Stimulated activated CD8-positive, alpha-beta memory T cell treated with anti-CD3 and anti-CD28 coated beads, Interleukin-4, amount 100 ng/mL, for 24 hours (primary cell): ENCODE data around the gene USP9X.
"Not testable (repeated sequence)": the region's sequence is repeated elsewhere in the genome, so short reads cannot be mapped to it uniquely, and the experiment has no call there.

Experiments used
- DNase-seq: peaks from one replicate; pipeline ENCODE4 v3.0.0-alpha.2; 2020; ENCODE audit warnings: low read depth

USP9X gene

DNA sequence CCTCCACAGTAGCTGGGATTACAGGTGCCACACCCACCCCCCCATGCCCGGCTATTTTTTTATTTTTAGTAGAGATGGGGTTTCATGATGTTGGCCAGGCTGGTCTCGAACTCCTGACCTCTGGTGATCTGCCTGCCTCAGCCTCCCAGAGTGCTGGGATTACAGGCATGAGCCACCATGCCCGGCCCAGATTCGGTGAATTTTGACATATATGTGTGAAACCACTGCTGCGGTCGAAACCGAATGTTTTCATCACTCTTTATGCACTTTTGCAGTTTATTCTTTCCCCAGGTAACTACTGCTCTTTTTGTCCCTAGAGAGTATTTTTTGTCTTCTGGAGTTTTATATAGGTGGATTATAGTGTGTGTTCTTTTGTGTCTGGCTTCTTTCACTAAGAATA lies 101.7 kb downstream of the USP9X start:
- DNase-seq: not testable (repeated sequence)

DNA sequence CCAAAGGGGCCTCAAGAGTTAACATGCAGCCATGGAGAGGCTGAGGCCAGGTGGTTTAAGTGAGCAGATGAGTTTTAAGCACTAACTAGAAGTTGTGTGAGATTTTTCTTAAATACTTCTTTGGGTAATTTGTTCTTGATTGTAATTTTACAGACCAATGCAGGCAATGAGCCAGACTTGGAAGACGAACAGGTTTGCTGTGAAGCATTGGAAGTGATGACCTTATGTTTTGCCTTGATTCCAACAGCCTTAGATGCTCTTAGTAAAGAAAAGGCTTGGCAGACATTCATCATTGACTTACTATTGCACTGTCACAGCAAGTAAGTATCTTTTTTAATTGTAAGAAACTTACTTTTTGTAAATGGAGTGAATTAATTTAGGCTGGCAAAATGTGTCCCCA lies 103.9 kb downstream of the USP9X start:
- no peak for DNase-seq

DNA sequence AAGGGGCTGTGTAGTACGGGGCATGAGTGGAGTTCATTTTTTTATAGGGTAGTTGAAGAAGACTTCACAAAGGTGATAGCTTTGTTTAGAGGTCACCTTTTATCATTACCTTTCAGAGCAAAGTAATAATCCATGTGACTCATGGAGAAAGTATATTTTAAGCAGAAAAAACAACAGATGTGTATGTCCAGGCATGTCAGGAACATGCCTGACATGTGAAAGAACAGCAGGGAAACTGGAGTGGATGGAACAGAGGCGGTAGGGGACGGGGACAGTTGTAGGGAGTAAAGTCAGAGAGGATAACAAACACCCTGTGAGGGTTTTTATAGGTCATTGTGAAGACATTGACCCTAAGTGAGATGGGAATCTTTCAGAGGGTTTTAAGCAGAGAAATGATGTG lies 107.6 kb downstream of the USP9X start:
- no peak for DNase-seq

DNA sequence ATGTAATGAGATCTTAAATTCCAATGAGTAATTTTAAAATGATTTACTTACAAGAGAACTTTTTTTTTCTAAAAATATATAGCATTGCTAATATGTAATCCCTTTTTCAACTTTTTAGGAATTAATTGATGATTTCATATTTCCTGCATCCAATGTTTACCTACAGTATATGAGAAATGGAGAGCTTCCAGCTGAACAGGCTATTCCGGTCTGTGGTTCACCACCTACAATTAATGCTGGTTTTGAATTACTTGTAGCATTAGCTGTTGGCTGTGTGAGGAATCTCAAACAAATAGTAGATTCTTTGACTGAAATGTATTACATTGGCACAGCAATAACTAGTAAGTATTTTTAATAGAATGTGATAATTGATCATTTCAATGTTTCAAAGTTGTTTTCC lies 113.2 kb downstream of the USP9X start:
- DNase-seq: no peak

DNA sequence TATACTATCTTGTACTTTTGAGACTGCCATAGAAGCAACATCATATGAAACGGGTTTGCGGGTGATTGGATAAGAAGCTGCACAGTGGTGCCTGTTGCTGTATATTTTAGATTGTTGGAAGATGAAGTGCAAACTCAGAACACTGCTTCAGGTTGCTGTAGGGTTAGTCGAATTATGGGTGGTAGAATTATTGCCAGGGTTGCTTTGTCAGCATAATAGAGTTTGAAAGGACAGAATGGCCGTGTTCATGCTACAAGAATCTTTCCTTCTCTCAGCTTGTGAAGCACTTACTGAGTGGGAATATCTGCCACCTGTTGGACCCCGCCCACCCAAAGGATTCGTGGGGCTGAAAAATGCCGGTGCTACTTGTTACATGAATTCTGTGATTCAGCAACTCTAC lies 115.5 kb downstream of the USP9X start:
- DNase-seq: no peak

DNA sequence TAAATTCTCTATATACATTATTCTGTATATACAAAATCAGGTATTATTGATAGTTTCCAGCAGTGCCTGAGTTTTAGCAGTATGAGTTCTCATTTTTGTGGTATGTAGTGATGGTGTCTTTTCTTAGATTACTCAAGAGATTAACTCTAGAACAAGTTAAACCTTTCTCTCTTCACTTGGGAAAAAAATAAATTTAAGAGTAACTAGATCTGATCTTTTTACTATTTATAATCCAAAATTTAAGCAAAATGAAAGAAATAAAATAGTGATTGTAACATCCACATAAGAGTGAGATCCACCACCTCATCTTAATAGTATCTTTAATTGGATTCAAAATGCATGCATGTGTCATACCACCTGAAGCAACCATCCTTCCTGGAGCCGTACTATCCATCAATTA lies 124.6 kb downstream of the USP9X start:
- no peak for DNase-seq

DNA sequence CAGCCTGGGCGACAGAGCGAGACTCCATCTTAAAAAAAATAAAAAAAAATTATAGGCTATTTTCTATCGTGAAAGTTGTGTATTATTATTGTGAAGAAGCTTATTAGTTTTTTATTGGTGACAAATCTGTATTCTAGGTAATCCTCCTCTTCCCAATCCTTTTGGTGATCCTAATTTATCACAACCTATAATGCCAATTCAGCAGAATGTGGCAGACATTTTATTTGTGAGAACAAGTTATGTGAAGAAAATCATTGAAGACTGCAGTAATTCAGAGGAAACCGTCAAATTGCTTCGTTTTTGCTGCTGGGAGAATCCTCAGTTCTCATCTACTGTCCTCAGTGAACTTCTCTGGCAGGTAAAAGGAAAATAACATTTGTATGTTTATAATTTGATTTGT lies 139.4 kb downstream of the USP9X start:
- no peak for DNase-seq

DNA sequence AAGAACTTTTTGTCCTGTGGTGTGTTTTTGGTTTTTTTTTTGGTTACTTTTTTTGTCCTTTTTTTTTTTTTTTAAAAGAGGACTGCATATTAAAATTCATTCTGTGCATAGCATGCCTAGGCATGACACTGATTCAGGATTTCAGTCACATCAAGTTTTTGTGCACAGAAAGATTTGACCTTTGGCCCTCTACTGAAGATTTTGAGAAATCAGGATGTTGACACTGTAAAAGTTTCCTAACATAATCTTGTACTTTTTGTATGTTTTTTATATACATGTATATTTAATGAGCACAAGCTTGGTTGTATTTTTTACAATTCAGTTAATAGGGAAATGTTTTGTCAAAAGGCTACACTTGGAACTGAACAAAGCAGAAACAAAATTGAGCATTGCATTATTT lies 148.7 kb downstream of the USP9X start:
- no peak for DNase-seq

DNA sequence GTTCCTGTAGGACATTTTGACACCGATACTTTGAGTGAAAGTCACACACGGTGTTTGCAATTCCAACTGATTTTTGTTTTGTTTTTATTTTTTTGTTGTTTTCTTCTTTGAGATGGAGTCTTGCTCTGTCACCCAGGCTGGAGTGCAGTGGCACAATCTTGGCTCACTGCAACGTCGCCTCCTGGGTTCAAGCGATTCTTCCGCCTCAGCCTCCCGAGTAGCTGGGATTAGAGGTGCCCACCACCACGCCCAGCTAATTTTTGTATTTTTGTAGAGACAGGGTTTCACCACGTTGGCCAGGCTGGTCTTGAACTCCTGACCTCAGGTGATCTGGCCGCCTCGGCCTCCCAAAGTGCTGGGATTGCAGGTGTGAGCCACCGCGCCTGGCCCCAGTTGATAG lies 149.2 kb downstream of the USP9X start:
- DNase-seq: not testable (repeated sequence)

DNA sequence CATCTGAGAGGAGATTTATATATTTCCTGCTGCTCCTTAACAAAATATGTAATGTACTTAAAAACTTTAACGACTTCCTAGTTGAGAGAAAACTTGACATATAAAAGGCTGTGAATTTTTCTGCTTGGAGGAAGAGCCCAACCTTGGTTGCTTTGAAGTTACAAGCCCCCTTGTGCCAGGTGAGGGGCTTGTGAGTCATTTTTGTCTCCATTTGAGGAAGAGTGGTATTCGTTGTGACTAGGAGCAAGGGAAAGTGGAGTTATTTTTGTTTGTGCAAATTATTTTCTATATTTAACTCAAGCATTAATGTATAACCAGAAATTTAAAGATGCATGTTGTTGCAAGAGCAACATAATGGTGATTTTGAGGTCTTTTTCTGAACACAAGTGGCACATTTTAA lies 149.7 kb downstream of the USP9X start:
- no peak for DNase-seq

DNA sequence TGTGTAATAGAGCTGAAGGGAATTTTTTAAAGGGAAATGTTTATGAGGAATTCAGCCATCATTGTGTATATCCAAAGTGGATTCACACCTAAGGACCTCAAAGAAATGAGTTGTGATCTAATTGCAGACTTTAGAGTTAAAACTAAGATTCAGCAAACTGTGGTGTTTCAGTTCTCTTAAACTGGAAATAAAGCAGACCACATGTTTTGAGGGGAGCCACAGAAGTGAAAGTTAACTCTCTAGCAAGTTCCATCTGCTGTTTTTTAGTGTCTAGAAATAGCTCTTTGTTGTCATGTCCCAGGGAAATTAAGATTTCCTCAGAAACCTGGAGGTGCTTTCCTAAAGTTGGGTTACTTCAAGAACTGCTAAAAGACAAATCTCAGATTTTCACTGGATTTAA lies 151.4 kb downstream of the USP9X start:
- no peak for DNase-seq

DNA sequence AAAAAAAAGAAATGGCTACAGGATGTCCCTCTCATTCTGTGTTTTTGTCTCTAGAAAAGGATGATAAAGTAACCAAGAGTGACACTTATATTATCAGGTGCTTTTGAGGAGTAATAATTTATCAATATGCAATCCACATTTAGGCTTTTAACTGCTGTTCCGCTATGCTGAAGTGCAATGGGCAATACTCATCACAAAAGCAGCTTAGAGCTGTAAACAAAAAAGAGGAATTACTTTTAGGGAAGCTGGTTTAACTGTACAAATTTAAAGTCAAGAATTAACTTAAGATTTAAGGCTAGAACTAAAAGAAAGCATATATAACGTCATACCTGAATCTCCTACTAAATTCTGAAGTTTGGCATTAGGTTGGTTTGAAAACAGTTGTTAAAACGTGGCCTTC lies 155.3 kb downstream of the USP9X start:
- no peak for DNase-seq

DNA sequence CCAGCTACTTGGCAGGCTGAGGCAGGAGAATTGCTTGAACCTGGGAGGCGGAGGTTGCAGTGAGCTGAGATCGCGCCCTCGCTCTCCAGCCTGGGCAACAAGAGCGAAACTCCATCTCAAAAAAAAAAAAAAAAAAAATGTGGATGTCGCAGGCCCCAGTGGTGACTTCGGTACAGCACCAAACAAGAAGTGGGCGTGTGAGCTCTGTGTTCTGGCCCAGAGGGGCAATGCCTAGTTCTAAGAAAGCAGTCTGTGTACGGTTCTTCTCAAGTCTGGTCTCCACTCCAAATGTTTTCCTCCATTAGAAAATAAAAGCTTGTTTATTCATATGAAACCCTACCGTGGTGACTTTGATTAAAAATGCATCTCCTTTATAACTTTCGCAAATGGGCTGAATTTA lies 156.7 kb downstream of the USP9X start:
- no peak for DNase-seq

DNA sequence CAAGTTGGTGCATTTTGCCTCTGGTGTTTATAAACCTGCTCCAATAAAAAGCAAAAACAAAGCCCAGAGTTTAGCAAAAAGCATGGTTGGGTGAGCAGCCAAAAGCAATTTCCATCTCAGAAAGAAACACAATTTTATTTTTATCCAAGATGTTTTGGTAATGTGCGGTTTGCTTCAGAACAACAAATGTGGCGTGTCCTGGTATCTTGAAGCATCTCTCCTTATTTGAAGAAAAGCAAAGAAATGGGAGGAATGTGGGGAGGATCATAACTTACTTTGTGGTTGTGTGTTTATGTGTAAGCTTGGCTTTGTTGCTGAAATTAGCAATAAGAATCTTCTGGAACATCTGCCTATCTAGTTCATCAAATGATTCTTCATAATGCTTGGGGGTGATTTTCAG lies 160.4 kb downstream of the USP9X start:
- no peak for DNase-seq

DNA sequence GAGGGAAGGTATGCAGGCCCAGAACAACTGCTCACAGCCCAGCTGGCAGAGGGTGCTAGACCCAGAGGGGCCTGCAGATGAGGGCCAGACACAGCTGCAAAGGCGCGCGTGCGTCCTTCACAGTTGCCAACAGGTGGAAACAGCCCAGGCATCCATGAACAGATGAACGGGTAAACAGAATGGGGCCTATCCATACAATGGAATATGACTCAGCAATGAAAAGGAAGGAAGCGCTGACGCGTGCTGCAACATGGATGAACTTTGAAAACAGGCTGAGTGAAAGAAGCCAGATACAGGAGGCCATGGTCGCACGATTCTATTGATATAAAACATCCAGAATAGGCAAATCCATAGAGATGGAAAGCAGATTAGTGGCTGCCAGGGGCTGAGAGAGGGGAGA lies 165.6 kb downstream of the USP9X start:
- DNase-seq: no peak

DNA sequence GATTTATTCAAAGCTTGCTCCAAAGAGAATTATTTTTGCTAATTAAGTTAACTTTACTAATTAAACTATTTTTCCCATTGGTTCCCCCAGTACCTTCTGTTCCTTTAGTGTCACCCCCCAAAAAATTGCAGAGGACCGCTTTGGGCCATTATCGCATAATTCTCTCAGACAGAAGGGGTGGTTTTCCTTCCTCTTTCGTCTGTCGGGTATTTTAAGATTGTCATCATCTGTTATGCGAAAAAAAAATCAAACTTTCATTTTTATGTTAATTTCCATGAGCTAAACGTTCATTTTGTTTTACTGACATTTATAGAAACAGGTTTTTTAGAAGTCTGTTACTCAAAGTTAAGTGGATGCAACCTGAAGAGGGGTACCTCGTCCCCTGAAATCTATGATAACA lies 172.6 kb downstream of the USP9X start:
- no peak for DNase-seq

DNA sequence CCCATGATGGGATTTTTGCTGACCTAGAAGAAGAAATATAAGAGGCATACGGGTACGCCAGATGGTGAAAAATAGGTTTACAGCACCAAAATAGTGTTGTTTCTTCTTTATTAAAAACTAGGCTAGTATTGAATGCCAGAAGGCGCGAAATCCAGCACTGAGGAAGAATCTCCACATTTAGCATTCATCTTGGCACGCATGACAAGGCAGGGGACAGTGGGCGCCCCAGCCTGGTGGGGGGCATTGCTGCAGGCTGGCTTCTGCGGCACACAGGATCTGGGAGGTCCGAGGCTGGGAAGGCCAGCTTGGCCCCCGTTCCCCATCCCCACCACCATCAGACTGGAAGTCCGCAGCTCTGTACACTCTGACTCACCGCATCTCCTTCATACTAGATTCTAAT lies 173.0 kb downstream of the USP9X start:
- no peak for DNase-seq

DNA sequence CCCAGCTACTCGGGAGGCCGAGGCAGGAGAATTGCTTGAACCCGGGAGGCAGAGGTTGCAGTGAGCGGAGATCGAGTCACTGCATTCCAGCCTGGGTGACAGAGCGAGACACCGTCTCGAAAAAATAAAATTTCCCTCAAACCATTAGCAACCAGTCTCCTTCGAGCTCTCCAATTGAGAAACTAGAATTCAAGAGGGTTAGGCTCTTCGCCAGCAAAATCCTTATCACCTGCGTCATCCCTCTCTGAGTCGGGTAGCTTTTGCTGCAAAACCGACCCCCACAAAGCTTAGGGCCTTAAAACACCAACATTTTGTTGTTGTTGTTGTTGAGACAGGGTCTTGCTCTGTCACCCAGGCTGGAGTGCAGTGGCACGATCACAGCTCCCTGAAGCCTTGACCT lies 173.6 kb downstream of the USP9X start:
- no peak for DNase-seq

DNA sequence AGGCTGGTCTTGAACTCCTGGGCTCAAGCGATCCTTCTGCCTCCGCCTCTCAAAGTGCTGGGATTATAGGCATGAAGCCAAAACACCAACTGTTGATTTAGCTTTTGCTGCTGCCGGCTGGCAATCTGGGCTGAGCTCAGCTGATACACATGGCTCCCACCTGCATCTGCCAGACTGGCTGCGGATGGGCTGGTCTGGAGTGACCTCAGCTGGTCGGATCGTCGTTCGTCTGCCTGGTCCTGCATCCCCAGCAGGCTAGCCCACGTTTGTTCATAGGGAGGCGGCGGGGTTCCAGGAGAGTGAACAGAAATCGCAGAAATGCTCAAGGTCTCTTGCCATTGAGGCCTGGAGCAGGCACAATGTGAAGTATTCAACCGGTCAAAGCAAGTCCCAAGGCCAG lies 174.3 kb downstream of the USP9X start:
- no peak for DNase-seq

DNA sequence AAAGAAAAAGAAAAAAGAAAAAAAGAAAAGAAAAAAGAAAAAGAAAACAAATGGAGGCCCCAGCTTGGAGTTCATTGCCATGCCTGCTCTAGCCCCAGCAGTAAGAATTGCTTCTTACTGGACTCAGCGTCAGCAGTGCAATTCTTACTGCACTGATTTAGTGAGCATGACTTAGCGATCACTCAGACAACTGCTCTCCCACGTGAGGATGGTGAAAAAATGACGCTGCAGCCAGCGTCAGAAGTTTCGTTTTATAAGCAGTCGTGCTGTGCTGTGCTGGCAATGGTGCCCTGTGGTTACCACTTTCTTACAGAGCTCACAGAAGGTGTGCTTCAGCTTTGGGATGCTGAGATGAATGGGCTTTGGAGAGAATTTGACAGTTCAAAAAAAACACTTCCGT lies 180.4 kb downstream of the USP9X start:
- DNase-seq: peak; percentile 22

DNA sequence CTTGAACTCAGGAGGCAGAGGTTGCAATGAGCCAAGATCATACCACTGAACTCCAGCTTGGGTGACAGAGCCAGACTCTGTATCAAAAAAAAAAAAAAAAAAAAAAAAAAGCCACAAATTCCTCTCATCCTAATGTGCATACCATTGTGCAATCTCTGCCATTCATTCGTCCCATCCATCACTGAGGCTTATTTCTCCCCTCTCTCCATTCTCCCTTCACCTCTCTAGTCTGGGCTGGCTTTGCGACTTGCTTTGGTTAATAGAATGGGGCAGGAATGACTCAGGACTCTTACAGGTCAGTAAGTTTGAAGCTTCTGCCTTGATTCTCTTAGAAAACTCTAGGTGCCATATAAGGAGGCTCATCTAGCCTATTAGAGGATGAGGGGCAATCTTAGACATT lies 188.4 kb downstream of the USP9X start:
- no peak for DNase-seq

DNA sequence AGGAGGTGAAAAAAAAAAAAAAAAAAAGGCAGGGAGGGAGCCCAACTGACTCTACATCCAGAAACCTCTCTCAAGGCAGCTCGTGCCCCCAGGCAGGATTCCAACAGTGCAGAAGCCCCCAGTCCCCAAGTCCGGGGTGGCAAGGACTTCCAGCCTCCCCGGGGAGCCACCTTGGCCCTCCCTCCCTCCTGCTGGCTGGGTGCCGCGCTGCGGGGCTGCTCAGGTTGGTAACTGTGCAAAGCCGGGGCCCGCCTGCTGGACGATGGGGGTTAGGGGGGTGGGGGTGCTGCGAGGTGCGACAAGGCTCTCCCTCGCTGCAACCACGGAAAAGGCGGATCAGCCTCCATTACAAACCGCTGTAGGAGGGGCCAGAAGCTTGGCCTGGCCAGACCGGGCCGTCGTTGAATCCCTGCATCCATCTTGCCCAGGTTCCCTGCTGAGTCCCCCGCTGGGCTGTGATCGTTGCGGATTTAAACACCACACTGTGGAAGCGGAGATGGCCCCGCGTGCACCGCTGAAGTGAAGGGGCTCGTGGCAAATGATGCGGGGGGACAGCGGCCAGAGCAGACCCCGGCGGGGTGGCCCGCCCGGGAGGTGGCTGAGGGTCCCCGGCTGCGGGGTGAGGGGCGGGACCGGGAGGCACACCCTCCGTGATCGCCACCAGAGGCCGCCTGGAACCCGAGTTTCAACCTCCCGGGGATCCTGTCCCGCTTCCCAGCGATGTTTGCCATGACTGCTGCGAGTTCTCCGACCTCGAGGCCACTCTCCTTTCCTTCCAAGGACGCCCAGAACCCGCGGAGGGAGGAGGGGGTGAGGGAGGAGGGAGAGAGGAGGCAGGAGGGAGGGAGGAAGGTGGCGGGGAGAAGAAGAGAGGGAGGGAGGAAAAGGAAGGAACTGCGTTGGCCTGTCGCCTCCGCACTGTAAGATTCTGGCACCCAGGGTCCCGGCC lies 190.7 kb downstream of the USP9X start:
- DNase-seq: peak; percentile 25

DNA sequence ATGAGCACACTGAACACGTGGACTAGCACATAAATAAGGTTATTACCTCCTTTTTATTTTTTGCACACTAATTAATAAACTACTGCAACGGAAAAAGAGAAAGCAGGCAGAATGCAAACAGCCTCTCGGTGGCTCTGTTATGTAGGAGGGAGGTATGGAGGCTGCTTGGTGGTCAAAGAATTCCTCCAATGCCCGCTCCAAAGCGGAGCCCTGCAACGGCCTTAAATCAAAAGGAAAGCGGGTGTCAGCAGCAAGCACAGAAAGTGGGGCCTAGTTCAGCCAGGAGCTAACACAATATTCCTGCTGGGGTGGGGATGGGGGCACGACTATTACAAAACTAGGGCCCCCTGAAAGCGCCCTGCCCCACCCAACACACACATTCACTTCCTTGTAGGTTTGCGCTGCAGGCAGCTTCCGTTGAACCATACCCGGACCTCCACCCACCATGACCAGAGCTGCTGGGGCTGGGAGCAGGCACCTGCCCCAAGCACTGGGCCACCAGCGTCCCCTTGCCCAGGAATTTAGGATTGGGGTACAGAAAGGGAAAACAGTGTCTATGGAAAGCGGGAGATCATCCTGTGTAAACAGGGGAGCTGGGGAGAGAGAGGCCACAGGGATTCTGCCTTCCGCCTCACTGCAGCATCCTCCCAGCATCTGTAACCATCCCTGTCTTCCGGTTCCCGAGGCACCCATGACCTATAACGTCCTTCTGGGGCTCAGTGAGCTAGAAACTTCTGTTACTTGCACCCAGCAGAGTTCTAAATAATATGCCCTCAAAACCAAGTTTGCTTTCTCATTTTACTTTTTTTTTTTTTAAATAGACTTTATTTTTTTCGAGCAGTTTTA lies 191.6 kb downstream of the USP9X start:
- no peak for DNase-seq
